A673 (cell line): ENCODE measurements around the gene PRM2.

Experiments used
- CTCF ChIP-seq: fragments of 300-800, 200-600 bp; sonication (generic); conservative IDR thresholded peaks from 2 replicates; pipeline ENCODE4 v1.5.1; 2017; ENCODE audit warnings: low read depth, mild to moderate bottlenecking, antibody characterized with exemption, low read length, moderate library complexity, mixed read lengths
- EZH2 ChIP-seq: fragments of 200-600 bp; sonication (generic); IDR thresholded peaks from 2 replicates; pipeline ENCODE4 v1.6.1; 2017; ENCODE audit warnings: borderline replicate concordance, low read depth, mild to moderate bottlenecking, mixed read lengths, antibody characterized with exemption, low read length; ENCODE audit not compliant: poor library complexity, severe bottlenecking

GRCh38 chr16:11270602-11271162 is 5.6 kb downstream of the PRM2 start:
- TF ChIP-seq CTCF (no peak), EZH2 (no peak)
